Thyroid gland (tissue), 4 donors: ENCODE measurements around the gene SYT12.
A peak's percentile ranks its signal among the peaks of the same experiment; 100 is the strongest.

Source experiments
- CTCF ChIP-seq, 6 experiments: fragments of 200-600 bp in 3 of 6; fragments of 450-650 bp in 3 of 6; sonication (generic) in 3 of 6; IDR thresholded peaks; one replicate each; pipeline ENCODE4 v1.5.1; 2016 to 2019; ENCODE audit warnings: antibody characterized with exemption in 6 of 6, mild to moderate bottlenecking in 2 of 6, inconsistent platforms in 1 of 6, moderate library complexity in 1 of 6
- POLR2A ChIP-seq, 2 donors: fragments of 450-650 bp; IDR thresholded peaks; one replicate each; pipeline ENCODE4 v1.6.1; 2017; ENCODE audit warnings: antibody characterized with exemption in 2 of 2, mild to moderate bottlenecking in 2 of 2, moderate library complexity in 1 of 2

GRCh38 chr11:66976028-66976467 lies 46.9 kb upstream of the SYT12 start:
- peak in 1 of 6 experiments; percentile 34 for TF ChIP-seq CTCF (IDR thresholded peaks at IDR 0.05)
- no peak for TF ChIP-seq POLR2A (IDR thresholded peaks at IDR 0.05)
